Measurements from ENCODE around the gene TSR2.

The TSR2 gene

DNA sequence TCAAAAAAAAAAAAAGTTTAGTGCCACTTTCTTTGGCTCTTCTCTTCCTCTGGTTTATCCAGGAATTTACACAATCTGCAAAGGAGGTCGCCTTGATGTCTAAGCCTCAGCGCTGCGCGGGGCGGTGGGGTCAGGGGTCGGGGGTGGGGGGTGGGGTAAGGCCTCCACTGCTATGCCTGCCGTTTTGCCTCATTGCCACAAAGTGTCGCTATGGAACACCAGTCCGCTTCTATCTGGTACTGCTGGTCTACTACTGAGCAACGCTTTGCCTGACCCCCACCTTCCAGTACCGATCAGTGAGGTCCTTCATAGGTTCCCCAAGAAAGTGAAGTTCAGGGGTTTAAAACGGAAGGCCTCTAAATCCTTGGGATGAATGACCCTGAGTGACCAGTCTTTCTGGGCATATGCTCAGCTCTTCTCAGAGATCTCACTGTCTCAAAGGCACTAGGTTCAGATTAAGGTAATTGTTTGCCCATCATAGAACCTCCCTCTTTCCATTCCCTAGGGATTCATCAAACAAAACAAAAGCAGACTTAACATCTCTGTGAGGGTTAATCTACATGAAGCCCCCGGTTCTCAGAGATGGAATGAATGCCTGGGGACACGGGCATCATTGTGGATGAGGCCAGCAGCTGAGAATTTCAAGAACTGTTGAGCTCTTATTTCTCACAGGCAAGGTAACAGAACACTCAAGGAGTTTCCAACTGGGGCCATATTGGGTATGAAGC, 16.9 kb upstream of the TSR2 start:
- no peaks in the 10 kb centered on the region for H3K9me2 ChIP-seq (replicated peaks; ENCODE audit: insufficient read depth, low read length)
- H2AFZ ChIP-seq (ENCODE audit: low read depth, low read length, severe bottlenecking) = no peak overlapping the region
- H3K9me3 ChIP-seq (ENCODE audit: insufficient read depth, low read length) = no peaks in the 10 kb centered on the region
- no peaks in the 10 kb centered on the region for H3F3A ChIP-seq (ENCODE audit: insufficient read depth)
- H3K27ac ChIP-seq (ENCODE audit: low read depth, low read length) = no peak overlapping the region
- H3K79me2 ChIP-seq (ENCODE audit: insufficient read depth, low read length) = no peaks in the 10 kb centered on the region
- no peak overlapping the region for H3K9ac ChIP-seq (ENCODE audit: low read length)
- no peak for TF ChIP-seq EZH2phosphoT487 (conservative IDR thresholded peaks at IDR 0.05; ENCODE audit: low read length)
- TF ChIP-seq, protein P1, sequence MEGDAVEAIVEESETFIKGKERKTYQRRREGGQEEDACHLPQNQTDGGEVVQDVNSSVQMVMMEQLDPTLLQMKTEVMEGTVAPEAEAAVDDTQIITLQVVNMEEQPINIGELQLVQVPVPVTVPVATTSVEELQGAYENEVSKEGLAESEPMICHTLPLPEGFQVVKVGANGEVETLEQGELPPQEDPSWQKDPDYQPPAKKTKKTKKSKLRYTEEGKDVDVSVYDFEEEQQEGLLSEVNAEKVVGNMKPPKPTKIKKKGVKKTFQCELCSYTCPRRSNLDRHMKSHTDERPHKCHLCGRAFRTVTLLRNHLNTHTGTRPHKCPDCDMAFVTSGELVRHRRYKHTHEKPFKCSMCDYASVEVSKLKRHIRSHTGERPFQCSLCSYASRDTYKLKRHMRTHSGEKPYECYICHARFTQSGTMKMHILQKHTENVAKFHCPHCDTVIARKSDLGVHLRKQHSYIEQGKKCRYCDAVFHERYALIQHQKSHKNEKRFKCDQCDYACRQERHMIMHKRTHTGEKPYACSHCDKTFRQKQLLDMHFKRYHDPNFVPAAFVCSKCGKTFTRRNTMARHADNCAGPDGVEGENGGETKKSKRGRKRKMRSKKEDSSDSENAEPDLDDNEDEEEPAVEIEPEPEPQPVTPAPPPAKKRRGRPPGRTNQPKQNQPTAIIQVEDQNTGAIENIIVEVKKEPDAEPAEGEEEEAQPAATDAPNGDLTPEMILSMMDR (IDR thresholded peaks at IDR 0.05; ENCODE audit: insufficient read depth, low read length, poor library complexity, severe bottlenecking) = no peak
- H3K4me2 ChIP-seq (ENCODE audit: low read depth, low read length, poor library complexity, severe bottlenecking) = no peak overlapping the region
- no peaks in the 10 kb centered on the region for H4K20me1 ChIP-seq (ENCODE audit: low read depth, low read length)
- no peaks in the 10 kb centered on the region for H3K36me3 ChIP-seq (ENCODE audit: low read length)
- no peak overlapping the region for H3K4me3 ChIP-seq (ENCODE audit: insufficient read depth, low read length, poor library complexity, severe bottlenecking)
- H3K27me3 ChIP-seq (ENCODE audit: low read length) = no peaks in the 10 kb centered on the region

DNA sequence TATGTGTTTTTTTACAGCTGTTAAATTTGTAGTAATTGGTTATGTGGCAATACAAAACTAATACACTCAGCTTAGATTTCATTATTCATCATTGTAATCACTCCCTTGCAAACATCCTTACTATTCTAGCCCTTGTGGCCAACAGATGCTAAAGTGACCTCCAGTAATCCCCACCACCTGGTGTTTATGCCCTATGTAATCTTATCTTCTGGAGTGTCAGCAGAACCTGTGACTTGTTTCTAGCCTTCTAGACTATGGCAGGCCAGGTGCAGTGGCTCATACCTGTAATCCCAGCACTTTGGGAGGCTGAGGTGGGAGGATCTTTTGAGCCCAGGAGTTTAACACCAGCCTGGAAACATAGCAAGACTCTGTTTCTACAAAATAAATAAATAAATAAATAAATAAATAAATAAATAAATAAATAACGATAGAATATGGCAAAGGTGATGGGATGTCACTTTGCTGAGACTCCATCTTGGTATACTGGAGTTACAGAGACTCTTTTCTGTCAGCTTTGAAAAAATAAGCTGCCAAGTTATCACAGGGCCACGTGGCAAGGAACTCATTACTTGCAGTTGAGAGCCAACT, 12.3 kb upstream of the TSR2 start:
- no peak overlapping the region for H3K27ac ChIP-seq (ENCODE audit: low read depth, low read length)
- H4K20me1 ChIP-seq (ENCODE audit: low read depth, low read length) = no peaks in the 10 kb centered on the region
- H3K36me3 ChIP-seq (ENCODE audit: low read length) = no peaks in the 10 kb centered on the region
- H3K79me2 ChIP-seq (ENCODE audit: insufficient read depth, low read length) = no peaks in the 10 kb centered on the region
- no peaks in the 10 kb centered on the region for H3K27me3 ChIP-seq (ENCODE audit: low read length)
- no peak overlapping the region for H2AFZ ChIP-seq (ENCODE audit: low read depth, low read length, severe bottlenecking)
- no peak overlapping the region for H3K9ac ChIP-seq (ENCODE audit: low read length)
- no peak overlapping the region for H3K4me3 ChIP-seq (ENCODE audit: insufficient read depth, low read length, poor library complexity, severe bottlenecking)
- H3K9me3 ChIP-seq (ENCODE audit: insufficient read depth, low read length) = no peaks in the 10 kb centered on the region
- H3K4me2 ChIP-seq (ENCODE audit: low read depth, low read length, poor library complexity, severe bottlenecking) = no peak overlapping the region
- no peaks in the 10 kb centered on the region for H3K9me2 ChIP-seq (replicated peaks; ENCODE audit: insufficient read depth, low read length)
- TF ChIP-seq, protein P1 (IDR thresholded peaks at IDR 0.05; ENCODE audit: insufficient read depth, low read length, poor library complexity, severe bottlenecking) = no peak
- TF ChIP-seq EZH2phosphoT487 (conservative IDR thresholded peaks at IDR 0.05; ENCODE audit: low read length) = no peak
- H3F3A ChIP-seq (ENCODE audit: insufficient read depth) = no peaks in the 10 kb centered on the region

DNA sequence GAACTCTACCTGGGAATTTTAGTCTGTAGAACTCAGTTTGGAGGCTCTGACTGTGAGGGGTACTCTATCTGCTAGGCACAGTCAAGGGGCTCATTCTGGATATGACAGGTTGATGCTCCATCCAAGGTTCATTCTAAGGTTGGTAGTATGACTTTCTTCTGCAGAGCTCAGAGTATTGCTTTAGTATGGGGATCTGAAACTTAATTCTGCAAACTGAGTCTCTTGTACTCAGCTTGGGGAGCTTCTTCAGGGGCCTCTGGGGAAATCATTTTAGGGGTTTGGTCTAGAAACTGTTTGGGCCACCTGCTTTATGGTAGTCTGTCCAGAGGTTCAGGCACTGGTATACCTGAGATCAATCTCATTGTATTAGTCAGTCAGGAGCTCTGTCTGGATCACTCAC, 9.7 kb upstream of the TSR2 start:
- Histone ChIP-seq H3K27me3 (ENCODE audit: low read length) (no peaks in the 10 kb centered on the region), H3K9me3 (ENCODE audit: insufficient read depth, low read length) (no peaks in the 10 kb centered on the region), H3K4me2 (ENCODE audit: low read depth, low read length, poor library complexity, severe bottlenecking) (no peak overlapping the region), H3F3A (ENCODE audit: insufficient read depth) (no peaks in the 10 kb centered on the region), H3K27ac (ENCODE audit: low read depth, low read length) (no peak overlapping the region), H4K20me1 (ENCODE audit: low read depth, low read length) (no peaks in the 10 kb centered on the region), H3K4me3 (ENCODE audit: insufficient read depth, low read length, poor library complexity, severe bottlenecking) (no peak overlapping the region), H2AFZ (ENCODE audit: low read depth, low read length, severe bottlenecking) (no peak overlapping the region), H3K9ac (ENCODE audit: low read length) (no peak overlapping the region), H3K9me2 (replicated peaks; ENCODE audit: insufficient read depth, low read length) (no peaks in the 10 kb centered on the region), H3K36me3 (ENCODE audit: low read length) (no peaks in the 10 kb centered on the region), H3K79me2 (ENCODE audit: insufficient read depth, low read length) (no peaks in the 10 kb centered on the region)
- no peak for TF ChIP-seq EZH2phosphoT487 (conservative IDR thresholded peaks at IDR 0.05; ENCODE audit: low read length)
- TF ChIP-seq, protein P1 (IDR thresholded peaks at IDR 0.05; ENCODE audit: insufficient read depth, low read length, poor library complexity, severe bottlenecking) = no peak

All from SU-DHL-6 (cell line).